Inferior parietal cortex (tissue), 1 donor: Measurements from ENCODE around the gene CXXC5.
A peak's percentile ranks its signal among the peaks of the same experiment; 100 is the strongest.

Experiments used
- DNase-seq: peaks from one replicate; pipeline ENCODE4 v3.0.0-alpha.2; 2016; ENCODE audit errors: extremely low spot score

Gene CXXC5

GRCh38 chr5:139664727-139665351 is 16.7 kb downstream of the CXXC5 start:
- DNase-seq: peak; percentile 43

GRCh38 chr5:139665626-139666025 is 17.5 kb downstream of the CXXC5 start:
- no peak for DNase-seq

GRCh38 chr5:139666551-139666950 is 18.4 kb downstream of the CXXC5 start:
- no peak for DNase-seq

- DNase-seq: no peak
Observed at GRCh38 chr5:139667001-139667729, 19.0 kb downstream of the CXXC5 start.

- no peak for DNase-seq
Observed at GRCh38 chr5:139667730-139668063, 19.5 kb downstream of the CXXC5 start.

GRCh38 chr5:139668064-139668880 is 20.1 kb downstream of the CXXC5 start:
- no peak for DNase-seq

GRCh38 chr5:139668924-139669661 is 20.9 kb downstream of the CXXC5 start:
- DNase-seq: peak; percentile 20

GRCh38 chr5:139669662-139670368 is 21.7 kb downstream of the CXXC5 start:
- peak; percentile 47 for DNase-seq

GRCh38 chr5:139670369-139671095 is 22.4 kb downstream of the CXXC5 start:
- peak; percentile 56 for DNase-seq

- peak; percentile 70 for DNase-seq
Observed at GRCh38 chr5:139671096-139671841, 23.1 kb downstream of the CXXC5 start.

- DNase-seq: no peak
Observed at GRCh38 chr5:139675213-139675612, 27.1 kb downstream of the CXXC5 start.

GRCh38 chr5:139675825-139676224 is 27.7 kb downstream of the CXXC5 start:
- DNase-seq: no peak

- peak; percentile 14 for DNase-seq
Observed at GRCh38 chr5:139676406-139676805, 28.3 kb downstream of the CXXC5 start.

- no peak for DNase-seq
Observed at GRCh38 chr5:139676951-139677735, 29.0 kb downstream of the CXXC5 start.

- DNase-seq: no peak
Observed at GRCh38 chr5:139677736-139678613, 29.8 kb downstream of the CXXC5 start.

- no peak for DNase-seq
Observed at GRCh38 chr5:139678751-139679750, 30.9 kb downstream of the CXXC5 start.
